H1 (cell line): ENCODE results near the gene RNF130. TPM values are rescaled to one million over a fixed set of nuclear protein-coding genes. Genes with fewer than 3 reads are reported as not detected.

Experiments
- CTCF ChIA-PET: fragments of 300-600 bp; sonication (Branson Sonifier 250); formaldehyde crosslinking; loops from one replicate; lab custom pipeline; 2021; ENCODE audit not compliant: partially characterized antibody; lab: Charles Lee
- POLR2A ChIA-PET: fragments of 300-600 bp; sonication (Branson Sonifier 250); formaldehyde crosslinking; loops from one replicate; lab custom pipeline; 2021; ENCODE audit warnings: inconsistent platforms; ENCODE audit not compliant: partially characterized antibody; lab: Charles Lee
- DNase-seq, 2 experiments: peaks; one replicate each; pipeline versions ENCODE4 v3.0.0 to v3.0.0-alpha.2; 2010 to 2022; ENCODE audit warnings: low spot score in 2 of 2, low read depth in 1 of 2, mixed read lengths in 1 of 2
- FAIRE-seq: peaks from 2 replicates; lab custom pipeline; 2011; peaks lifted over from hg19 to GRCh38; lab: Jason Lieb, UNC
- H2AFZ ChIP-seq: 2 replicates; pipeline ENCODE4 v1.8.1; 2012; ENCODE audit warnings: low read length, inconsistent platforms
- H2AK5ac ChIP-seq: 2 replicates; pipeline ENCODE4 v1.6.1; 2013; ENCODE audit warnings: low read depth, low read length
- H2BK120ac ChIP-seq: replicated peaks from 2 replicates; pipeline ENCODE3; 2013; ENCODE audit warnings: low read depth, low read length, inconsistent platforms
- H2BK12ac ChIP-seq: 2 replicates; pipeline ENCODE4 v1.6.1; 2013; ENCODE audit warnings: low read depth, low read length
- H2BK15ac ChIP-seq: 2 replicates; pipeline ENCODE4 v1.6.1; 2013; ENCODE audit warnings: low read length
- H2BK20ac ChIP-seq: 2 replicates; pipeline ENCODE4 v1.6.1; 2013; ENCODE audit warnings: low read length
- H2BK5ac ChIP-seq: 2 replicates; pipeline ENCODE4 v1.6.1; 2013; ENCODE audit warnings: low read depth, low read length
- H3K14ac ChIP-seq: 2 replicates; pipeline ENCODE4 v1.6.1; 2013; ENCODE audit warnings: inconsistent platforms; ENCODE audit not compliant: insufficient read length
- H3K18ac ChIP-seq: 2 replicates; pipeline ENCODE4 v1.6.1; 2013; ENCODE audit warnings: low read length; ENCODE audit errors: extremely low read depth
- H3K23ac ChIP-seq: 2 replicates; pipeline ENCODE4 v1.6.1; 2013; ENCODE audit warnings: inconsistent platforms; ENCODE audit not compliant: insufficient read length
- H3K23me2 ChIP-seq: 2 replicates; pipeline ENCODE4 v1.6.1; 2013; ENCODE audit warnings: low read depth, low read length
- H3K27ac ChIP-seq: 2 replicates; pipeline ENCODE4 v1.6.1; 2011; ENCODE audit warnings: low read depth, low read length, inconsistent platforms
- H3K27me3 ChIP-seq, 4 experiments: replicated peaks in 1 of 4; 1 replicate in 1 of 4; 2 replicates in 3 of 4; pipeline versions ENCODE4 v1.6.1 to v1.8.1; 2011 to 2013; ENCODE audit warnings: low read length in 3 of 4, mild to moderate bottlenecking in 3 of 4, inconsistent platforms in 2 of 4, mixed read lengths in 2 of 4, moderate library complexity in 1 of 4; ENCODE audit not compliant: control insufficient read depth in 3 of 4, insufficient read depth in 3 of 4; ENCODE audit errors: extremely low read depth in 1 of 4
- H3K36me3 ChIP-seq, 4 experiments: 2 replicates each; pipeline versions ENCODE4 v1.6.1 to v1.8.1; 2011 to 2013; ENCODE audit warnings: mild to moderate bottlenecking in 4 of 4, low read length in 3 of 4, moderate library complexity in 2 of 4, control low read depth in 1 of 4, inconsistent platforms in 1 of 4; ENCODE audit not compliant: insufficient read depth in 4 of 4, control insufficient read depth in 2 of 4
- H3K4ac ChIP-seq: replicated peaks from 2 replicates; pipeline ENCODE3; 2013; ENCODE audit warnings: low read length, low read depth, mixed read lengths, inconsistent platforms; ENCODE audit not compliant: insufficient read length
- H3K4me1 ChIP-seq, 4 experiments: replicated peaks in 1 of 4; 1 replicate in 1 of 4; 2 replicates in 3 of 4; pipeline versions ENCODE4 v1.6.1 to v1.8.1; 2011 to 2013; ENCODE audit warnings: low read length in 3 of 4, inconsistent platforms in 2 of 4, mixed read lengths in 1 of 4; ENCODE audit not compliant: insufficient read depth in 4 of 4, control insufficient read depth in 3 of 4
- H3K4me2 ChIP-seq, 2 experiments: 2 replicates each; pipeline versions ENCODE4 v1.6.1 to v1.8.1; 2011 to 2013; ENCODE audit warnings: low read depth in 2 of 2, low read length in 2 of 2, control low read depth in 1 of 2, inconsistent platforms in 1 of 2, mild to moderate bottlenecking in 1 of 2; ENCODE audit not compliant: insufficient read depth in 1 of 2
- H3K4me3 ChIP-seq, 4 experiments: fragments of 200-600, 300-600 bp in 1 of 4; sonication (generic), shearing (Covaris generic), sonication (Bioruptor Twin) in 1 of 4; 2 replicates each; pipeline versions ENCODE4 v1.5.1 to v1.8.1; 2011 to 2016; ENCODE audit warnings: low read length in 4 of 4, low read depth in 3 of 4, control low read depth in 2 of 4, inconsistent platforms in 2 of 4, mild to moderate bottlenecking in 2 of 4, mixed read lengths in 1 of 4, moderate library complexity in 1 of 4; ENCODE audit not compliant: insufficient read depth in 2 of 4; ENCODE audit errors: extremely low read depth in 1 of 4
- H3K56ac ChIP-seq: replicated peaks from 2 replicates; pipeline ENCODE3; 2013; ENCODE audit warnings: low read depth, mild to moderate bottlenecking, mixed read lengths, low read length, inconsistent platforms; ENCODE audit not compliant: insufficient read length
- H3K79me1 ChIP-seq: 2 replicates; pipeline ENCODE4 v1.6.1; 2013; ENCODE audit warnings: low read depth, low read length, control low read depth
- H3K79me2 ChIP-seq, 2 experiments: 2 replicates each; pipeline versions ENCODE4 v1.6.1 to v1.8.1; 2012 to 2013; ENCODE audit warnings: low read length in 2 of 2, mild to moderate bottlenecking in 2 of 2, inconsistent platforms in 1 of 2; ENCODE audit not compliant: insufficient read depth in 2 of 2, control insufficient read depth in 1 of 2
- H3K9ac ChIP-seq, 4 experiments: replicated peaks in 1 of 4; 1 replicate in 1 of 4; 2 replicates in 3 of 4; pipeline versions ENCODE4 v1.6.1 to v1.8.1; 2011 to 2013; ENCODE audit warnings: low read depth in 3 of 4, low read length in 3 of 4, control low read depth in 2 of 4, mild to moderate bottlenecking in 2 of 4, moderate library complexity in 2 of 4, inconsistent platforms in 1 of 4; ENCODE audit errors: extremely low read depth in 1 of 4
- H3K9me3 ChIP-seq, 2 experiments: 2 replicates each; pipeline versions ENCODE4 v1.6.1 to v1.8.1; 2012 to 2013; ENCODE audit warnings: mild to moderate bottlenecking in 2 of 2, moderate library complexity in 2 of 2, control low read depth in 1 of 2, inconsistent platforms in 1 of 2, low read depth in 1 of 2, low read length in 1 of 2, mixed read lengths in 1 of 2; ENCODE audit not compliant: insufficient read depth in 2 of 2
- H4K20me1 ChIP-seq, 2 experiments: replicated peaks in 1 of 2; 2 replicates each; pipeline versions ENCODE3 to v1.8.1; 2011 to 2013; ENCODE audit warnings: inconsistent platforms in 2 of 2, low read length in 2 of 2, mild to moderate bottlenecking in 1 of 2; ENCODE audit not compliant: insufficient read depth in 2 of 2, control insufficient read depth in 1 of 2
- H4K5ac ChIP-seq: 2 replicates; pipeline ENCODE4 v1.6.1; 2013; ENCODE audit warnings: low read length, low read depth, mixed read lengths, inconsistent platforms; ENCODE audit not compliant: insufficient read length
- H4K8ac ChIP-seq: 2 replicates; pipeline ENCODE4 v1.8.0; 2013; ENCODE audit warnings: mild to moderate bottlenecking, moderate library complexity, low read length, inconsistent platforms; ENCODE audit not compliant: insufficient read depth; ENCODE audit errors: extremely low read depth
- H4K91ac ChIP-seq: replicated peaks from 2 replicates; pipeline ENCODE3; 2013; ENCODE audit warnings: low read length, mixed read lengths, inconsistent platforms; ENCODE audit not compliant: insufficient read length
- BRCA1 ChIP-seq: IDR thresholded peaks from 2 replicates; pipeline ENCODE4 v1.6.1; 2012; ENCODE audit warnings: low read depth, low read length, improper control_type of control experiment
- EGR1 ChIP-seq: IDR thresholded peaks from 2 replicates; pipeline ENCODE4 v1.6.1; 2011; ENCODE audit warnings: low read depth, low read length, borderline replicate concordance
- EP300 ChIP-seq, 2 experiments: IDR thresholded peaks; 1 replicate in 1 of 2; 2 replicates in 1 of 2; pipeline ENCODE4 v1.6.1; 2011 to 2012; ENCODE audit warnings: low read depth in 2 of 2, low read length in 2 of 2, mild to moderate bottlenecking in 2 of 2, borderline replicate concordance in 1 of 2, inconsistent platforms in 1 of 2, moderate library complexity in 1 of 2
- EZH2 ChIP-seq: fragments of 200-600 bp; sonication (generic); IDR thresholded peaks from 2 replicates; pipeline ENCODE4 v1.7.1; 2012; ENCODE audit warnings: low read depth, mild to moderate bottlenecking, moderate library complexity, low read length, inconsistent platforms; ENCODE audit not compliant: severe bottlenecking
- FOSL1 ChIP-seq: IDR thresholded peaks from 2 replicates; pipeline ENCODE4 v1.6.1; 2011; ENCODE audit warnings: mild to moderate bottlenecking, low read depth, low read length, moderate library complexity; ENCODE audit not compliant: insufficient read depth
- GTF2F1 ChIP-seq: IDR thresholded peaks from 2 replicates; pipeline ENCODE4 v1.6.1; 2012; ENCODE audit warnings: low read depth, low read length, improper control_type of control experiment, borderline replicate concordance
- KDM5A ChIP-seq: fragments of 200-600 bp; IDR thresholded peaks from 2 replicates; pipeline ENCODE4 v1.7.1; 2012; ENCODE audit warnings: mild to moderate bottlenecking, low read length, inconsistent platforms, mixed read lengths
- NANOG ChIP-seq: IDR thresholded peaks from 2 replicates; pipeline ENCODE4 v1.6.1; 2011; ENCODE audit warnings: low read length, low read depth, mild to moderate bottlenecking, inconsistent platforms; ENCODE audit not compliant: insufficient read depth, poor library complexity, severe bottlenecking
- RFX5 ChIP-seq: IDR thresholded peaks from 2 replicates; pipeline ENCODE4 v1.6.1; 2011; ENCODE audit warnings: low read depth, low read length, improper control_type of control experiment, borderline replicate concordance
- SIN3A ChIP-seq, 2 experiments: IDR thresholded peaks in 1 of 2; conservative IDR thresholded peaks in 1 of 2; 2 replicates each; pipeline ENCODE4 v1.6.1; 2011 to 2012; ENCODE audit warnings: low read length in 2 of 2, improper control_type of control experiment in 1 of 2, low read depth in 1 of 2, mild to moderate bottlenecking in 1 of 2
- SIRT6 ChIP-seq: IDR thresholded peaks from one replicate; pipeline ENCODE4 v1.7.1; 2012; ENCODE audit warnings: low read length, inconsistent platforms
- SP1 ChIP-seq: IDR thresholded peaks from 2 replicates; pipeline ENCODE4 v1.6.1; 2011; ENCODE audit warnings: low read depth, low read length
- TAF7 ChIP-seq: optimal IDR thresholded peaks from 2 replicates; pipeline ENCODE3; 2011; ENCODE audit warnings: low read depth, mild to moderate bottlenecking, inconsistent platforms, low read length, moderate library complexity, borderline replicate concordance
- WGBS, 2 experiments: shearing (Covaris generic) in 1 of 2; methylation state at CpG; one replicate each; pipeline versions ENCODE4 v1.1.6 to v1.1.7; 2013 to 2015; ENCODE audit warnings: low lambda C conversion rate in 2 of 2, mixed read lengths in 2 of 2, inconsistent platforms in 1 of 2, low coverage in 1 of 2, missing lambda C conversion rate in 1 of 2; ENCODE audit not compliant: insufficient replicate concordance in 2 of 2, insufficient coverage in 1 of 2, insufficient read length in 1 of 2; ENCODE audit errors: extremely low coverage in 1 of 2, missing lambda C conversion rate in 1 of 2; 5-methylcytosine and 5-hydroxymethylcytosine counted together
- polyA plus RNA-seq, 7 experiments: library from polyadenylated mRNA; depleted of rRNA in 3 of 7; stranded (reverse) in 5 of 7; unstranded in 2 of 7; fragments of >200 nt in 5 of 7; fragments of 200-250 nt in 2 of 7; gene quantifications; 1 replicate in 5 of 7; 2 replicates in 1 of 7; 4 replicates in 1 of 7; pipeline versions ENCODE4 v1.2.1 to v1.2.3, GENCODE V29; 2011 to 2013; ENCODE audit warnings: missing spikeins in 2 of 7, mixed read lengths in 2 of 7
- total RNA-seq: library from RNA; stranded (reverse); fragmentation: NEBNext Ultra II Directional; extraction: Animal tissue kit (Norgen Biotek cat#: 25700); gene quantifications from 2 replicates; pipeline ENCODE4 v1.2.1, GENCODE V29; 2021

RNF130 gene
- total and polyA plus RNA-seq, 2 of the 8 experiments (the other 6 are each of a cell fraction or from before 2014, with no cell fraction given) = 65.1 to 70.0 TPM

DNA sequence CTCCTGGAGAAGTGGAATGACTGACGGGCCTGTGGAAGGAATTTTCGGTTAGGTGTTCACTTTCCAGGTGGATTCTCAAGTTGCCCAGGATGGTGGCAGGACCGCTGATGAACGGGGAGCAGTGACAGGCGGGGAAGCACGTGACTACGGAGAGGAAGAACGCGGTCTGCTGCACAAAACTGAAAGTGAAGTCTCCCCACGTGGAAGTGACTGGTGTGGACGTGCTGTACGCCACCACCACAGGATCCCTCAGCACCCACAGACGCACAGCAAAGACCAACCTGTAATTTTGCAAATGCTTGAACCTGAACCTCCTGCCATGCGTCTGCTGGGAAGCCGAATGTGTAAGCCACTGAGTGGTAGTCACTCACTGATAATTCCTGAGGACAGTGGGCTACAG lies 51.4 kb downstream of the RNF130 start:
- no peak overlapping the region for H2BK20ac ChIP-seq
- H2AK5ac ChIP-seq = no peak overlapping the region
- no peak overlapping the region for H3K14ac ChIP-seq
- H3K9ac ChIP-seq = no peak overlapping the region
- no peak overlapping the region for H3K23ac ChIP-seq
- no peak overlapping the region for H3K18ac ChIP-seq
- no peak overlapping the region for H2BK12ac ChIP-seq
- H4K8ac ChIP-seq = no peak overlapping the region
- H3K9me3 ChIP-seq = peaks cover 0 to 3% of the 10 kb centered on the region in 2 experiments; a peak in 1 of 4 replicates
- H3K4me3 ChIP-seq = no peak overlapping the region
- H2AFZ ChIP-seq = no peak overlapping the region
- H3K36me3 ChIP-seq = peaks cover 3 to 11% (median 5%) of the 10 kb centered on the region in 4 experiments; a peak in 4 of 8 replicates
- ChIA-PET POLR2A (no interaction called here), CTCF (interaction anchor here (1.7 kb wide), 1 partner anchor 13 kb away, joined by 3 read pairs; no protein-coding TSS in a partner anchor)
- no peak overlapping the region for H4K91ac ChIP-seq
- DNase-seq = no peak
- no peak overlapping the region for H3K4ac ChIP-seq
- H3K79me2 ChIP-seq = peaks cover 2 to 30% of the 10 kb centered on the region in 2 experiments; a peak in 2 of 4 replicates
- H3K4me2 ChIP-seq = no peak overlapping the region
- H4K5ac ChIP-seq = no peak overlapping the region
- H2BK5ac ChIP-seq = no peak overlapping the region; the same call in 1 of the 2 replicates
- 0 out of 7 replicates have a peak, but pooled peaks cover 0 to 2% (median 0%) of the 10 kb centered on the region in 4 experiments for H3K4me1 ChIP-seq
- H3K27me3 ChIP-seq = no peaks in the 10 kb centered on the region
- FAIRE-seq = no peak
- H3K27ac ChIP-seq = no peak overlapping the region
- WGBS, 2 experiments = 93% methylated on average over 14 of the region's 15 CpGs; no CpG with 5 or more reads in 1 of the 2 experiments
- H3K56ac ChIP-seq = no peak overlapping the region
- H2BK120ac ChIP-seq = no peak overlapping the region
- no peak overlapping the region for H2BK15ac ChIP-seq
- peaks cover 2 to 10% of the 10 kb centered on the region in 2 experiments for H4K20me1 ChIP-seq
- no peaks in the 10 kb centered on the region; the same call in 1 of the 2 replicates for H3K23me2 ChIP-seq
- H3K79me1 ChIP-seq = no peaks in the 10 kb centered on the region; the same call in none of the 2 replicates
- TF ChIP-seq FOSL1 = no peak
- no peak for TF ChIP-seq EZH2
- no peak for TF ChIP-seq TAF7
- no peak for TF ChIP-seq GTF2F1
- TF ChIP-seq SIRT6 = no peak
- no peak for TF ChIP-seq SP1
- TF ChIP-seq RFX5 = no peak
- no peak for TF ChIP-seq NANOG
- no peak for TF ChIP-seq EP300 (IDR thresholded peaks at IDR 0.05; ENCODE audit: borderline replicate concordance in 1 of 2, low read depth in 2 of 2, low read length in 2 of 2)
- TF ChIP-seq EGR1 = no peak
- no peak for TF ChIP-seq SIN3A (conservative IDR thresholded peaks at IDR 0.05 in 1 of 2, IDR thresholded peaks at IDR 0.05 in 1 of 2; ENCODE audit: low read depth in 1 of 2, low read length in 2 of 2)
- no peak for TF ChIP-seq BRCA1
- no peak for TF ChIP-seq KDM5A
